NCI-H82 treated with DMSO at 0.1 percent for 48 hours (cell line): Measurements from ENCODE around the gene C1GALT1.
"Not testable (repeated sequence)": the region's sequence is repeated elsewhere in the genome, so short reads cannot be mapped to it uniquely, and the experiment has no call there.

ENCODE experiments used
- DNase-seq: peaks from one replicate; lab custom pipeline; 2025; ENCODE audit not compliant: unreplicated experiment; lab: John Stamatoyannopoulos, UW

C1GALT1 gene

GRCh38 chr7:7231865-7232264 lies 49.5 kb downstream of the C1GALT1 start:
- no peak for DNase-seq

DNA sequence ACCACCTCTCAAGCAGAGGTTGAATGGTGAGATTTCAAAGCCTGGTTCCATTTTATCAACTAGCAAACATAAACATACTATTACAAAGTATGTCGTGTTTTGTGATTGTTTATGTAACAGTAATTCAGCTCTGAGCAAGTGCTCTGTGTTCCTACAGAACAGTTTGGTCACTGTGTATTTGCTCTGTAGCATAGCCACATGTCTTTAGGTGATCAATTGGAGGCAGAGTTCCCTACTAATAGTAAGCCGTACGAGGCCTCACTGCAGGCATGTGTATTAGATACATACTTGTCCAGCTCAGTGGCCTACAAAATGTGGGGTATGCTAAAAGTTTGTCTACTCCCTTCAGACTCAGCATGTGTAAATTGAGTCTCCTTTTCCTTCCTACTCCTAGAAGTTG lies 53.0 kb downstream of the C1GALT1 start:
- no peak for DNase-seq

DNA sequence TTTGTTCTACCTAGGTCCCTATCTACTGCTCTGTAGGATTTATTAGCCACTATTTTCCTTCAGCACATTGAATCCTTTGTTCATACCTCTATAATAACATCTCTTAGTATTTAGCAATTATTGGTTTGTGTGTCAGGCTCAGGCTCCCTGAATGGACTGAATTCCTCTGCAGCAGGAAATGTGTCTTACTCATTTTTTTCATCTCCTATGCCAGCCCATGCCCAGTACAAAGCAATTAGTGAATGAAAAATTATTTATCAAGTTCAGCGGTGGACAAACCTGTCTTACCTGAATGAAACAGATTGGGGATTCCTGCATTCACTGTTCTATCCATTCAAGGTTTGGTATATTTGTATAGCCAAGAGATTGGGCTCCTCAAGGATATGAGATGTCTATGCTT lies 53.7 kb downstream of the C1GALT1 start:
- no peak for DNase-seq

DNA sequence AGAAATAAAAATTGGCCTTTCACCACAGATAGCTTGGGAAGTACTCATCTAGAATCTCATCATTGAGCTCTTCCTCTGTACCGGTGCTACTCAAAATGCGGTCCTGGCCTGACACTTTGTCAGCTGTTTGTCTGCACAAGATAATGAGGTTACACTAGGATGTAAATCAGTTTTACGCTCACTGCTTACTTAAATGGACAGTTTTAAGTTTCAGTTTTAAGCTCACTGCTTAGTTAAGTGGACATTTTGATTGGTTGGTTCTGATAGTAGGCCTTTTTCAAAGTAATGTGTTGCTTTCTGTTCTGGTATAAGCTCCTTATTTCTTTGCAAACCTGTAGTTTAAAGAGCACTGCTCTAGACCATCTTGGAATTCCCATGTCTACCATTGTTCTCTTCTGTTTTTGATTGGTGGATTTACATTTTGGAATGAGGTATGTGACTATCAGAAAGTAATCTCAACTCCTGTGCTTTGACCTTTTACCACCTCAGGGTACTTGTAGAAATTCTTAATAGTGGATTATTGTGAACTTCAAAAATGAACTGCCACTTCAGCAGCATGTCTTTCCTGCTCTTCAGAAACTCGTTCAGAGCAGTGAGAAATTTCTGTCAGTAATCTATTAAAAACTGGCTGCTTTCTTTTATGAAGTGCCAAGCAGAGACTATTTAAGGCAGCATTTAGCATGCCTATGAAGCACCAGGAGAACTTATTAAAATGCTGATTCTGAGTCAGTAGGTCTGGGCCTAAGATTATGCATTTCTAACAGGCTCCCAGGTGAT lies 55.0 kb downstream of the C1GALT1 start:
- DNase-seq = no peak

GRCh38 chr7:7237978-7238267 lies 55.6 kb downstream of the C1GALT1 start:
- no peak for DNase-seq

GRCh38 chr7:7239346-7239745 lies 57.0 kb downstream of the C1GALT1 start:
- DNase-seq = no peak

DNA sequence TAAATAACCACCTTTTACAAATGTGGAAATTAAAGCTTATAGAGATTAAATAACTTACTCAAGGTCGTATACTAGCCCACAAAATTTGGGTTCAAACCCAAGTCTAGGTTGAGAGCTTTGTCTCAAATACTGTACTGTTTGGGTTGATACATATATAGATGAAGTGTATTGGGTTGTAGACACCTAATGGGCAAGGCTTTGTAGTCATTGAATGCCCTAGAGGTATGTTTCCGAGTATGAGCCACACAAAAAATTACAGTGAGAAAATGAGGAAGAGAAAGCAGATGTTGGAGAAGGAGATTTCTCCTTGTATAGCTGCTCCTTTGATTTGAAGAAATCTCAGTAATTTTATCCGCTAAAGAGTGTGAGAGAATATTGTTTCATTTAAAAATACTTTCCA lies 60.6 kb downstream of the C1GALT1 start:
- DNase-seq = no peak

- DNase-seq = not testable (repeated sequence)
These were observed 62.9 kb downstream of the C1GALT1 start for GRCh38 chr7:7245233-7245632.

- no peak for DNase-seq
These were observed 63.9 kb downstream of the C1GALT1 start for GRCh38 chr7:7246223-7246622.

GRCh38 chr7:7247658-7248057 lies 65.3 kb downstream of the C1GALT1 start:
- DNase-seq = no peak

- no peak for DNase-seq
These were observed 67.5 kb downstream of the C1GALT1 start for GRCh38 chr7:7249814-7250213.

GRCh38 chr7:7251742-7252141 lies 69.4 kb downstream of the C1GALT1 start:
- no peak for DNase-seq

DNA sequence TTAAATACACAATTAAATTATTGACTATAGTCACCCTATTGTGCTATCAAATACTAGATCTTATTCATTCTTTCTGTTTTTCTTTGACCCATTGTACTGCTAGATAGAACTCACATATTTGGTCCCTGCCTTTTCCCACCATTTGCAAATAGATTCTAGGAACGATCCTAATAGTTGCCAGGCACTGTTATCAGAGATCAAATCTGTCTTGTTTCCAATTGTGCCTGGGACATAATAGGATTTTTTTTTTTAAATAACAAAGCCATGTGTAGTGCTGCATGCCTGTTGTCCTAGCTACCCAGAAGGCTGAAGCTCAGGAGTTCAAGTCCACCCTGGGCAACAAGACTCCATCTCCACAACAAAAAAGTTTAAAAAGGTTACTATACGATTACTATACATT lies 72.0 kb downstream of the C1GALT1 start:
- no peak for DNase-seq

- DNase-seq = no peak
These were observed 72.6 kb downstream of the C1GALT1 start for GRCh38 chr7:7254908-7255307.

DNA sequence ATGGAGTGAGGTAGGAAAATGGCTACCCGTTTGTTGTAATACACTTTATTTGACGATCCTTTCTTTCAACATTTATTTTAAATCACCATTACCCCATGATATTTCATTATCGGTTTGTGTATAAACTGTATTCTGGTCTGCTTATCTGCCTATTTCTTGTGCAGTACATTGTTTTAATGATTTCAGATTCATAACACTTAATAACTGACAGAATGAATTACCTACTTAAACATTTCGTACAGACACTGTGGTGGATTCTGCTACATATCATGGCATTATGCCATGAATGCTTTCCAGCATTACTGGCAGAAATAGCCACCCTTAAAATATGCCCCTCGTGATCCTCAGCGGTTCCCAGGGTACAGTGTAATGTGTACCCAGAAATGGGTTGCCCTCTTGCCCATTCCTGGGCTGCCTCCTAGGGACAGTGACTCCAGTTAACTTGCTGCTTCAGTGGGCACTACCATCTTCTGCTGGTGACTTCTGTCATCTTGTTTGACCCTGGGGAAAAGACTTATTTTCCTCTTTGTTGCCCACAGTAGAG lies 74.5 kb downstream of the C1GALT1 start:
- no peak for DNase-seq

DNA sequence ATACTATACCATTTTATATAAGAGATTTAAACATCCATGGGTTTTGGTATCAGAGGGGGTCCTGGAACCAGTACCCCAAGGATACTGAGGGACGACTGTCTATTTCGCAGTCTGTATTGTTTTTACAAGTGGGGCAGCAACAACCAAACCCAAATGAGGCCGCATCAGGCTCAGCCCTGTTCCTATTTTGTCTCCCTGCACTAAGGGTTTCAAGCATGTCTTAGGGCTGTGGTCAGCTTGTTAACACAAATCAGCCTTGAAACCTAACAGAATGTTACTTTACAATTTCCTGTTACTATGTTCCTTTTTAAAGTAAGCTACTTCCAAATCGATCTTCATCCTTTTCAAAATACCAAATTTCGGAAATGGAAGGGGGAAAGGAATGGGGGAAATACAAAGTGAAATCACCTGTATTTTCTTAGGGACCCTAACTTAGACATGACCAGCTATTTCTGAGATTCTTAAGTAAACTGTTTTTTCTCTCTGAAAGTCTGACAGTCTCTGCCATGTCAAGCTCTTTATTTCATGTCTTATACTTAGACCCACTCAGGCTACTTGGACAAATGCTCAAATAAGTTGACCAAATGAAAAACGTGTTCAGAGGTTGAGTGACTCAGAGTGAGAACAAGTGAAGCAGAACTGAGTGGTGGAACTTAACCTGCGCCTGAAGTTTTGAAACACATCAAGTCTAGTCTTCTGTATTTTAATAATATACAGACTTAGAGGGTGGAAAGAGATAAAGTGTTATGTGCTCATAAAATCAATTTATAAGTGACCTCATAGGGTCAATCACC lies 75.8 kb downstream of the C1GALT1 start:
- no peak for DNase-seq

DNA sequence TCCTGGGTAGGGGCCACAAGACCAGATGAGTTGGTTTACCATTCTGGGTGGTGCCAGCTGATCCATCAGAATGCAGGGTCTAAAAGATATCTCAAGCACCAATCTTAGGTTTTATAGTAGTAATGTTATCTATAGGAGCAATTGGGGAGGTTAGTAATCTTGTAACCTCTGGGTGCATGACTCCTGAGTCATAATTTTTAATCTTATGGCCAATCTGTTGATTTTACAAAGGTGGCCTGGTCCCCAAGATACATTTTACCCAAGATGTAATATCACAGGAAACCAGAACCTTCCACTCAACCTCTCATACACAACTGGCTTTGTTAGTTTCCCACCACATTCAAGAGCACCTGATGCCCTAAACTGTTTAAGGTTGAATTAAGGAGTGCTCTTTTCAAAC lies 79.5 kb downstream of the C1GALT1 start:
- DNase-seq = no peak

DNA sequence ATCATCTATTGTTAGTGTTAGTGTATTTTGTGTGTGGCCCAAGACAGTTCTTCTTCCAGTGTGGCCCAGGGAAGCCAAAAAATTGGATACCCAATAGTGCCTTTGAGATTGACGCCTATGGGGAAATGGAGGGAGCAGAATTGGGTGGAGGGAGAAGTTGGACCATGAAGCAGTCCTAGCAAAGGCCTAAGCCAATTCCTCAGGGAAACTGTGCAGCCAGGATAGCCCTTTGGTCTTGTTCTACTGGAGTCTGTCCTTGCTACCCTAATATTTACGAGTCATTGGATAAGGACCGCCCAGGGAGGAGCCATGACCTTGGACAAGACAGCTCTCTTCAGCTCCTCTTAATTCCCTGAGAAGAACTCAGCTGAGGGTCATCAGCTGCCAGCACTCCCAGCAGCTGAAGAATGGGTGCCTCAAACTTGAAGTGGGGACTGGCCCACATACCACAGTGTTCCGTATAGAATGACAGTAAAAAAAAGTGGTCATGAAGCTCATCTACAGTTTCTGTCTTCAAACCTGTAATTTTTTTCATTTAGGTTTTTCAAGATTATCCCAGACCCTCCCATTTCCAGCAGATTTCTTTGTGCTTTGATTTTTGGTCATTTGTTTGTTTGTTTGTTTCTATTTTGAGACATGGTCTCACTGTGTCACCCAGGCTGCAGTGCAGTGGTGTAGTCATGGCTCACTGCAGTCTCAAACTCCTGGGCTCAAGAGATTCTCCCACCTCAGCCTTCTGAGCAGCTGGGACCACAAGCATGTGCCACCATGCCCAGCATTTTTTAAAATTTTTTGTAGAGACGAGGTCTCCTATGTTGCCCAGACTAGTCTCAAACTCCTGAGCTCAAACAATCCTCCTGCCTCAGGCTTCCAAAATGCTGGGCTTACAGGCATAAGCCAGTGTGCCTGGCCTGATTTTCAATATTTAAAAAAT lies 81.2 kb downstream of the C1GALT1 start:
- no peak for DNase-seq

- no peak for DNase-seq
These were observed 82.1 kb downstream of the C1GALT1 start for GRCh38 chr7:7264306-7265040.
